K562 (cell line): Measurements from ENCODE around the gene TOGARAM2. TPM values are rescaled to one million over a fixed set of nuclear protein-coding genes. Genes with fewer than 3 reads are reported as not detected.

Experiments
- ATAC-seq: fragments of 200-7000 bp; cut with Tn5 transposase; 3 replicates; pipeline ENCODE4 v1.9.1; 2020; ENCODE audit warnings: moderate library complexity
- BruUV-seq: library from RNA; stranded (reverse); fragments of 400-500 nt; replicated peaks from 2 replicates; lab custom pipeline; 2021; lab: Mats Ljungman, UMichigan
- CTCF ChIA-PET: fragments of 300-600 bp; formaldehyde crosslinking; extraction: SDS; loops from one replicate; lab custom pipeline; 2021; ENCODE audit warnings: low intra/inter-chr PET ratio; lab: Yijun Ruan, JAX
- POLR2A ChIA-PET: fragments of 300-600, 350-650 bp; sonication (Branson Sonifier 250); formaldehyde crosslinking; extraction: SDS; loops from one replicate; lab custom pipeline; 2021; ENCODE audit warnings: antibody characterized with exemption, inconsistent platforms; lab: Yijun Ruan, JAX
- DNase-seq, 4 experiments: peaks; one replicate each; pipeline versions ENCODE4 v3.0.0 to v3.0.0-alpha.2; 2011 to 2018; ENCODE audit warnings: low spot score in 3 of 4, mixed read lengths in 3 of 4; ENCODE audit errors: extremely low read depth in 1 of 4
- FAIRE-seq: peaks from 2 replicates; lab custom pipeline; 2011; peaks lifted over from hg19 to GRCh38; lab: Jason Lieb, UNC
- H2AFZ ChIP-seq: 2 replicates; pipeline ENCODE4 v1.6.0; 2011; ENCODE audit warnings: low read depth, low read length, control low read depth, inconsistent platforms
- H3K27ac ChIP-seq: fragments of 200-600 bp; 3 replicates; pipeline ENCODE4 v1.8.0; 2011; ENCODE audit warnings: low read depth, mild to moderate bottlenecking, control low read depth, inconsistent platforms, low read length, moderate library complexity, mixed read lengths; ENCODE audit errors: extremely low read depth
- H3K27me3 ChIP-seq, 2 experiments: fragments of 300-600 bp in 1 of 2; 2 replicates in 1 of 2; 3 replicates in 1 of 2; pipeline versions ENCODE4 v1.6.0 to v1.8.0; 2011; ENCODE audit warnings: inconsistent platforms in 2 of 2, low read length in 2 of 2, mild to moderate bottlenecking in 1 of 2, mixed read lengths in 1 of 2, moderate library complexity in 1 of 2; ENCODE audit not compliant: control insufficient read depth in 2 of 2, insufficient read depth in 2 of 2
- H3K36me3 ChIP-seq: fragments of 300-600 bp; 3 replicates; pipeline ENCODE4 v1.8.0; 2011; ENCODE audit warnings: mild to moderate bottlenecking, low read length, inconsistent platforms; ENCODE audit not compliant: control insufficient read depth, insufficient read depth
- H3K4me1 ChIP-seq, 2 experiments: fragments of 200-600 bp in 1 of 2; replicated peaks in 1 of 2; 2 replicates in 1 of 2; 3 replicates in 1 of 2; pipeline versions ENCODE4 v1.5.1 to v1.8.0; 2011; ENCODE audit warnings: inconsistent platforms in 2 of 2, low read length in 2 of 2, mild to moderate bottlenecking in 1 of 2, mixed read lengths in 1 of 2, moderate library complexity in 1 of 2; ENCODE audit not compliant: control insufficient read depth in 2 of 2, insufficient read depth in 2 of 2
- H3K4me2 ChIP-seq: 2 replicates; pipeline ENCODE4 v1.6.1; 2011; ENCODE audit warnings: low read length, control low read depth, inconsistent platforms, mixed read lengths; ENCODE audit not compliant: insufficient read depth
- H3K4me3 ChIP-seq: fragments of 200-600 bp; sonication (generic), shearing (Covaris generic); 2 replicates; pipeline ENCODE4 v1.5.1; 2016; ENCODE audit warnings: control low read depth, inconsistent platforms
- H3K79me2 ChIP-seq: fragments of 200-600 bp; 3 replicates; pipeline ENCODE4 v1.8.0; 2011; ENCODE audit warnings: low read length, inconsistent platforms; ENCODE audit not compliant: control insufficient read depth, insufficient read depth
- H3K9ac ChIP-seq, 2 experiments: 2 replicates each; pipeline versions ENCODE4 v1.6.0 to v1.6.1; 2011; ENCODE audit warnings: low read depth in 2 of 2, low read length in 2 of 2, control low read depth in 1 of 2, inconsistent platforms in 1 of 2, mild to moderate bottlenecking in 1 of 2, mixed read lengths in 1 of 2; ENCODE audit not compliant: insufficient read depth in 1 of 2
- H3K9me1 ChIP-seq: one replicate; pipeline ENCODE4 v1.6.0; 2011; ENCODE audit warnings: inconsistent platforms, mild to moderate bottlenecking, low read length, moderate library complexity; ENCODE audit not compliant: control insufficient read depth, insufficient read depth
- H3K9me3 ChIP-seq: replicated peaks from 2 replicates; pipeline ENCODE4 v1.5.1; 2011; ENCODE audit warnings: low read depth, low read length, inconsistent platforms; ENCODE audit not compliant: control insufficient read depth, insufficient read depth
- H4K20me1 ChIP-seq: replicated peaks from 2 replicates; pipeline ENCODE4 v1.6.1; 2011; ENCODE audit warnings: low read length, inconsistent platforms, mixed read lengths; ENCODE audit not compliant: control insufficient read depth, insufficient read depth
- ATF7 ChIP-seq: fragments of 450-650 bp; IDR thresholded peaks from 2 replicates; pipeline ENCODE4 v1.7.1; 2014; ENCODE audit warnings: mild to moderate bottlenecking, moderate library complexity
- BRCA1 ChIP-seq, 2 experiments: fragments of 450-650 bp in 1 of 2; sonication (generic) in 1 of 2; formaldehyde crosslinking in 1 of 2; IDR thresholded peaks; 2 replicates each; pipeline versions ENCODE4 v1.5.0 to v1.6.1; 2017 to 2020; ENCODE audit warnings: mild to moderate bottlenecking in 1 of 2, missing genetic modification reagents in 1 of 2
- ZKSCAN3 ChIP-seq: fragments of 250-450 bp; sonication (Bioruptor Pico); IDR thresholded peaks from 2 replicates; pipeline ENCODE4 v1.4.0; 2020
- ZNF217 ChIP-seq: sonication (generic); formaldehyde crosslinking; IDR thresholded peaks from 2 replicates; pipeline ENCODE4 v1.8.0; 2022; ENCODE audit warnings: mild to moderate bottlenecking, missing genetic modification reagents
- ZNF263 ChIP-seq: sonication (generic); formaldehyde crosslinking; IDR thresholded peaks from 2 replicates; pipeline ENCODE4 v1.8.0; 2022; ENCODE audit warnings: mild to moderate bottlenecking, missing genetic modification reagents, borderline replicate concordance
- WGBS: fragments of 100-300 bp; shearing (Covaris generic); methylation state at CpG from one replicate; pipeline ENCODE4 v1.1.6; 2016; ENCODE audit warnings: low coverage, mixed read lengths; ENCODE audit not compliant: insufficient coverage; ENCODE audit errors: missing lambda C conversion rate; 5-methylcytosine and 5-hydroxymethylcytosine counted together
- in situ Hi-C: fragments of 300-500 bp; cut with MboI; formaldehyde crosslinking; loops from 4 replicates; pipeline ENCODE4 v1.15.0; 2018; ENCODE audit warnings: inconsistent platforms, mixed read lengths
- intact Hi-C: fragments of 100-400 bp; cut with micrococcal nuclease; formaldehyde crosslinking; loops from 2 replicates; pipeline ENCODE4 v1.14.2; 2022
- polyA plus RNA-seq, 8 experiments: library from polyadenylated mRNA; depleted of rRNA in 4 of 8; stranded (reverse) in 5 of 8; unstranded in 3 of 8; fragments of >200 nt; fragmentation: Nextera tagmentation in 2 of 8; fragmentation: Illumina TruSeq in 1 of 8; extraction: Ambion mirVana in 2 of 8; extraction: Trizol in 1 of 8; gene quantifications; 2 replicates each; pipeline versions ENCODE4 v1.2.1 to v1.2.3, GENCODE V29; 2011 to 2014; ENCODE audit warnings: inconsistent platforms in 1 of 8, missing spikeins in 1 of 8
- total RNA-seq, 7 experiments: library from RNA; depleted of rRNA in 6 of 7; stranded (reverse); fragments of >200 nt in 6 of 7; fragmentation: Illumina TruSeq in 2 of 7; extraction: Trizol in 2 of 7; gene quantifications; 2 replicates each; pipeline versions ENCODE4 v1.2.1 to v1.2.3, GENCODE V29; 2011 to 2021; ENCODE audit warnings: low replicate concordance in 1 of 7
- TF ChIP-seq, protein P1 (sequence below), 3 experiments: IDR thresholded peaks in 2 of 3; conservative IDR thresholded peaks in 1 of 3; 2 replicates each; pipeline ENCODE4 v1.5.1; 2011 to 2012; ENCODE audit warnings: low read length in 3 of 3, mild to moderate bottlenecking in 3 of 3, control low read depth in 2 of 3, improper control_type of control experiment in 1 of 3, inconsistent platforms in 1 of 3, low read depth in 1 of 3, mixed read lengths in 1 of 3, moderate library complexity in 1 of 3; ENCODE audit not compliant: insufficient read depth in 2 of 3
- TF ChIP-seq, protein P2 (sequence below): fragments of 250-450 bp; sonication (Bioruptor Pico); IDR thresholded peaks from 2 replicates; pipeline ENCODE4 v1.6.1; 2021; ENCODE audit warnings: mild to moderate bottlenecking
- TF ChIP-seq, protein P3 (sequence below): fragments of 250-450 bp; sonication (Bioruptor Pico); IDR thresholded peaks from 2 replicates; pipeline ENCODE4 v1.8.0; 2022; ENCODE audit warnings: moderate library complexity, mild to moderate bottlenecking, inconsistent platforms
- TF ChIP-seq, protein P4 (sequence below): fragments of 450-650 bp; formaldehyde crosslinking; IDR thresholded peaks from 2 replicates; pipeline ENCODE4 v1.4.0; 2022; ENCODE audit warnings: mild to moderate bottlenecking, moderate library complexity
- TF ChIP-seq, protein P5 (sequence below): fragments of 450-650 bp; conservative IDR thresholded peaks from 2 replicates; pipeline ENCODE4 v1.6.1; 2016; ENCODE audit warnings: missing genetic modification characterization, low read depth, mild to moderate bottlenecking, control low read depth, missing compliant biosample characterization
- TF ChIP-seq, protein P6 (sequence below): IDR thresholded peaks from 2 replicates; pipeline ENCODE4 v1.6.1; 2012; ENCODE audit warnings: low read depth, low read length, improper control_type of control experiment, borderline replicate concordance

TOGARAM2 gene
- total and polyA plus RNA-seq, 9 of the 15 experiments (the other 6 are each of a cell fraction or from before 2014, with no cell fraction given) = not detected

DNA sequence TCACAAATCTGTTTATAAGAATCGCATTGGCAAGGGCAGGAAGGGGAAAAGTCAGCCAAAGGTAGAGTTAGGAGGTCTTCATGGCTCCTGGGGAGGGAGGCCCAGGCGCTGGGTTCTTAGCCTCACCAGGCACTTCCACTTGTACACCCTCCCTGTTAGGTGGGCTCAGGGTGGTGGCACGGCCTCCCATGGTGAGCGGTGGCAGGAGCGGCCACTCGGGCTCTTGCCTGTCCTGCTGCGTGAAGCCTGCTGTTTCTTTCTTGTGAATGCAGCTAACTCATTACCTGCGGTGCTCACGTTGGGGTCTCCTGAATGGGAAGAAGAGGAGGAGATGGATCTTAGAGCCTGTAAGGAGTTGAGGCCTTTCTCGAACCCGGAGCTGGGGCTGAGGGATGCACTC lies 40.8 kb downstream of the TOGARAM2 start (continued):
- TF ChIP-seq, protein P1, sequence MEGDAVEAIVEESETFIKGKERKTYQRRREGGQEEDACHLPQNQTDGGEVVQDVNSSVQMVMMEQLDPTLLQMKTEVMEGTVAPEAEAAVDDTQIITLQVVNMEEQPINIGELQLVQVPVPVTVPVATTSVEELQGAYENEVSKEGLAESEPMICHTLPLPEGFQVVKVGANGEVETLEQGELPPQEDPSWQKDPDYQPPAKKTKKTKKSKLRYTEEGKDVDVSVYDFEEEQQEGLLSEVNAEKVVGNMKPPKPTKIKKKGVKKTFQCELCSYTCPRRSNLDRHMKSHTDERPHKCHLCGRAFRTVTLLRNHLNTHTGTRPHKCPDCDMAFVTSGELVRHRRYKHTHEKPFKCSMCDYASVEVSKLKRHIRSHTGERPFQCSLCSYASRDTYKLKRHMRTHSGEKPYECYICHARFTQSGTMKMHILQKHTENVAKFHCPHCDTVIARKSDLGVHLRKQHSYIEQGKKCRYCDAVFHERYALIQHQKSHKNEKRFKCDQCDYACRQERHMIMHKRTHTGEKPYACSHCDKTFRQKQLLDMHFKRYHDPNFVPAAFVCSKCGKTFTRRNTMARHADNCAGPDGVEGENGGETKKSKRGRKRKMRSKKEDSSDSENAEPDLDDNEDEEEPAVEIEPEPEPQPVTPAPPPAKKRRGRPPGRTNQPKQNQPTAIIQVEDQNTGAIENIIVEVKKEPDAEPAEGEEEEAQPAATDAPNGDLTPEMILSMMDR (IDR thresholded peaks at IDR 0.05 in 2 of 3, conservative IDR thresholded peaks at IDR 0.05 in 1 of 3; ENCODE audit: insufficient read depth in 2 of 3, low read depth in 1 of 3, low read length in 3 of 3) = no peak
- TF ChIP-seq ZKSCAN3 (no peak), ZNF217 (CRISPR knock-in tag) (no peak)
- TF ChIP-seq, protein P2, sequence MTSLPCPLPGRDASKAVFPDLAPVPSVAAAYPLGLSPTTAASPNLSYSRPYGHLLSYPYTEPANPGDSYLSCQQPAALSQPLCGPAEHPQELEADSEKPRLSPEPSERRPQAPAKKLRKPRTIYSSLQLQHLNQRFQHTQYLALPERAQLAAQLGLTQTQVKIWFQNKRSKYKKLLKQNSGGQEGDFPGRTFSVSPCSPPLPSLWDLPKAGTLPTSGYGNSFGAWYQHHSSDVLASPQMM (CRISPR knock-in tag) = no peak
- TF ChIP-seq, protein P3, sequence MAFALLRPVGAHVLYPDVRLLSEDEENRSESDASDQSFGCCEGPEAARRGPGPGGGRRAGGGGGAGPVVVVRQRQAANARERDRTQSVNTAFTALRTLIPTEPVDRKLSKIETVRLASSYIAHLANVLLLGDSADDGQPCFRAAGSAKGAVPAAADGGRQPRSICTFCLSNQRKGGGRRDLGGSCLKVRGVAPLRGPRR (CRISPR knock-in tag) = no peak
- TF ChIP-seq, protein P4, sequence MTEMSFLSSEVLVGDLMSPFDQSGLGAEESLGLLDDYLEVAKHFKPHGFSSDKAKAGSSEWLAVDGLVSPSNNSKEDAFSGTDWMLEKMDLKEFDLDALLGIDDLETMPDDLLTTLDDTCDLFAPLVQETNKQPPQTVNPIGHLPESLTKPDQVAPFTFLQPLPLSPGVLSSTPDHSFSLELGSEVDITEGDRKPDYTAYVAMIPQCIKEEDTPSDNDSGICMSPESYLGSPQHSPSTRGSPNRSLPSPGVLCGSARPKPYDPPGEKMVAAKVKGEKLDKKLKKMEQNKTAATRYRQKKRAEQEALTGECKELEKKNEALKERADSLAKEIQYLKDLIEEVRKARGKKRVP (CRISPR knock-in tag) = no peak

DNA sequence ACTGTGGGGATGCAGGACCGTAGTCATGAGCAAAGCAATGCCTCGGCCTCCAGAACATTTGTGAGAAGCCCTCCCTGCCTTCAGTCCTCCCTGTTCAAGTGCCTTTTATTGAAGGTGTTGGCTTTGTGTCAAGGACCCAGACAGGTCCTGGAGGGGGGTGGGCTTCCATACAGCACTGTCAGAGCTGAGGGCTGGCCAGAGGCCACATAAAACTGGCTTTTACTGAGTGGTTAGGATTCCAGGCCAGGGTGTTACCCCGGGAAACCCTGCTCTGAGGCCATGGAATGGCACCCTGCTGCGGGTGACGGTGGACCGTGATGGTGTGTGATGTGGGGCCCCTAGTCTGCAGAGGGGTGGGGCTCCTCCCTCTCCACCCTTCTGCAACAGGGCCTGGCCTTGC lies 41.6 kb downstream of the TOGARAM2 start:
- Histone ChIP-seq H3K27ac (no peak overlapping the region), H3K36me3 (no peaks in the 10 kb centered on the region), H3K9ac (no peak overlapping the region; a peak in 1 of 4 replicates), H3K9me3 (no peaks in the 10 kb centered on the region), H3K9me1 (peaks cover 4% of the 10 kb centered on the region), H3K4me3 (no peak overlapping the region), H3K79me2 (no peaks in the 10 kb centered on the region), H3K4me2 (no peak overlapping the region), H2AFZ (no peak overlapping the region), H3K4me1 (0 out of 5 replicates have a peak, but pooled peaks cover 0 to 2% of the 10 kb centered on the region in 2 experiments), H4K20me1 (peaks cover 16% of the 10 kb centered on the region; the same call in 1 of the 2 replicates), H3K27me3 (peaks cover 23 to 81% of the 10 kb centered on the region in 2 experiments)
- FAIRE-seq (no peak), ATAC-seq (no peak), DNase-seq (no peak)
- BruUV-seq = no TSS peak
- TF ChIP-seq ZNF263 (CRISPR knock-in tag) (peak; percentile 38; the same call in 1 of the 2 replicates), BRCA1 (IDR thresholded peaks at IDR 0.05) (no peak), BRCA1 (CRISPR knock-in tag; IDR thresholded peaks at IDR 0.05) (no peak), ATF7 (no peak)
- TF ChIP-seq, protein P5, sequence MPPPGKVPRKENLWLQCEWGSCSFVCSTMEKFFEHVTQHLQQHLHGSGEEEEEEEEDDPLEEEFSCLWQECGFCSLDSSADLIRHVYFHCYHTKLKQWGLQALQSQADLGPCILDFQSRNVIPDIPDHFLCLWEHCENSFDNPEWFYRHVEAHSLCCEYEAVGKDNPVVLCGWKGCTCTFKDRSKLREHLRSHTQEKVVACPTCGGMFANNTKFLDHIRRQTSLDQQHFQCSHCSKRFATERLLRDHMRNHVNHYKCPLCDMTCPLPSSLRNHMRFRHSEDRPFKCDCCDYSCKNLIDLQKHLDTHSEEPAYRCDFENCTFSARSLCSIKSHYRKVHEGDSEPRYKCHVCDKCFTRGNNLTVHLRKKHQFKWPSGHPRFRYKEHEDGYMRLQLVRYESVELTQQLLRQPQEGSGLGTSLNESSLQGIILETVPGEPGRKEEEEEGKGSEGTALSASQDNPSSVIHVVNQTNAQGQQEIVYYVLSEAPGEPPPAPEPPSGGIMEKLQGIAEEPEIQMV (tag) = no peak
- TF ChIP-seq, protein P6, sequence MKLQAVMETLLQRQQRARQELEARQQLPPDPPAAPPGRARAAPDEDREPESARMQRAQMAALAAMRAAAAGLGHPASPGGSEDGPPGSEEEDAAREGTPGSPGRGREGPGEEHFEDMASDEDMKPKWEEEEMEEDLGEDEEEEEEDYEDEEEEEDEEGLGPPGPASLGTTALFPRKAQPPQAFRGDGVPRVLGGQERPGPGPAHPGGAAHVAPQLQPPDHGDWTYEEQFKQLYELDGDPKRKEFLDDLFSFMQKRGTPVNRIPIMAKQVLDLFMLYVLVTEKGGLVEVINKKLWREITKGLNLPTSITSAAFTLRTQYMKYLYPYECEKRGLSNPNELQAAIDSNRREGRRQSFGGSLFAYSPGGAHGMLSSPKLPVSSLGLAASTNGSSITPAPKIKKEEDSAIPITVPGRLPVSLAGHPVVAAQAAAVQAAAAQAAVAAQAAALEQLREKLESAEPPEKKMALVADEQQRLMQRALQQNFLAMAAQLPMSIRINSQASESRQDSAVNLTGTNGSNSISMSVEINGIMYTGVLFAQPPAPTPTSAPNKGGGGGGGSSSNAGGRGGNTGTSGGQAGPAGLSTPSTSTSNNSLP = no peak
- in situ Hi-C loops (no loop called here), intact Hi-C loops (no loop called here)
- POLR2A ChIA-PET = no interaction called here
- 0% methylated on average over 4 of the region's 6 CpGs for WGBS
- CTCF ChIA-PET = no interaction called here
